Measurements from ENCODE around the gene TMBIM1. TPM values are rescaled to one million over a fixed set of nuclear protein-coding genes. Genes with fewer than 3 reads are reported as not detected.

TMBIM1 gene
- polyA plus RNA-seq, 1 experiment: 206 TPM

DNA sequence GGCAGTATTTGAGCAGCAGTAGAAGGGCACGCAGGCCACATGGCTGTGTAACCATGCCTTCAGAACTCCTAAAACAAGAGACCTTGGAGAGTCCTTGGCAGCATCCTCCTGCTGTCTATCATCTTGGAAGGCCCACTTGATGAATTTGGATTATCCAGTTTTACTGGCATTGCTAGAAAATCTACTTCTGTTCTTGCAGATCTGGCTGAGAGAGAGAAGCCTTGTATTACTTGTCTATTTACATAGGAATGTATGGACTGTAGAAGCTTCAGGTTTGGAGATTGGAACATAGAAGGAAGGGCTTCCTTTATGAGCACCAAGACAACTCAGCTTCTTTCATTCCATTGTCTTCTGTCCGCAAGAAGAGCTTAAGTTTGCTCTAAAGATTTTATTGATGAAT, 47.6 kb downstream of the TMBIM1 start:
- TF ChIP-seq, protein P1, sequence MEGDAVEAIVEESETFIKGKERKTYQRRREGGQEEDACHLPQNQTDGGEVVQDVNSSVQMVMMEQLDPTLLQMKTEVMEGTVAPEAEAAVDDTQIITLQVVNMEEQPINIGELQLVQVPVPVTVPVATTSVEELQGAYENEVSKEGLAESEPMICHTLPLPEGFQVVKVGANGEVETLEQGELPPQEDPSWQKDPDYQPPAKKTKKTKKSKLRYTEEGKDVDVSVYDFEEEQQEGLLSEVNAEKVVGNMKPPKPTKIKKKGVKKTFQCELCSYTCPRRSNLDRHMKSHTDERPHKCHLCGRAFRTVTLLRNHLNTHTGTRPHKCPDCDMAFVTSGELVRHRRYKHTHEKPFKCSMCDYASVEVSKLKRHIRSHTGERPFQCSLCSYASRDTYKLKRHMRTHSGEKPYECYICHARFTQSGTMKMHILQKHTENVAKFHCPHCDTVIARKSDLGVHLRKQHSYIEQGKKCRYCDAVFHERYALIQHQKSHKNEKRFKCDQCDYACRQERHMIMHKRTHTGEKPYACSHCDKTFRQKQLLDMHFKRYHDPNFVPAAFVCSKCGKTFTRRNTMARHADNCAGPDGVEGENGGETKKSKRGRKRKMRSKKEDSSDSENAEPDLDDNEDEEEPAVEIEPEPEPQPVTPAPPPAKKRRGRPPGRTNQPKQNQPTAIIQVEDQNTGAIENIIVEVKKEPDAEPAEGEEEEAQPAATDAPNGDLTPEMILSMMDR (IDR thresholded peaks at IDR 0.05; ENCODE audit: insufficient read depth, low read depth, low read length): no peak
- Histone ChIP-seq H3K4me3 (ENCODE audit: low read depth, low read length) (no peak overlapping the region), H3K36me3 (ENCODE audit: control insufficient read depth, insufficient read depth, low read length) (peaks cover 44% of the 10 kb centered on the region), H3K27me3 (ENCODE audit: control insufficient read depth, insufficient read depth, low read length) (no peaks in the 10 kb centered on the region)
- ChIA-PET CTCF (interaction anchor here (2.1 kb wide), 1 partner anchor 13 kb away, joined by 7 read pairs; no protein-coding TSS in a partner anchor), POLR2A (no interaction called here)
- DNase-seq (ENCODE audit: low read depth): no peak

DNA sequence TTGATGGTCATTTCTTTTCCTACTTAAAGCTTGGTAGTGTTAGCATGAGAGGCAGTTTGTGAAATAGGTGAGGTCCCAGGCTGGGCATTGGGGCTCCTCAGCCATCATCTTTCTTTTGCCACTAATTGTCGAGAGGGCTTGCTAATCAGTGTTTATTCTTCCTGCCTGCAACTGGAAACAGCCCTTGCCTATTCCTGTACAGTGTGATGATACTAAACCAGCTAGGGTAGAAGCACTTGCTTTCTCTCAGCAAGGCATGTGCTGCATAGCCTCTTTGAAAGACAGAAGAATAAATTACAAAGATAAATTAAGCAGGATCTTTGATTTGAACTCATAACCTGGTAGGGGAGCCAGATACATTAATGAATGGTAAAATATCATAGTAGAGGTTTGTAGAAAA, 48.1 kb downstream of the TMBIM1 start:
- peaks cover 40% of the 10 kb centered on the region for H3K36me3 ChIP-seq (ENCODE audit: control insufficient read depth, insufficient read depth, low read length)
- ChIA-PET POLR2A (no interaction called here), CTCF (interaction anchor here (2.1 kb wide), 1 partner anchor 13 kb away, joined by 7 read pairs; no protein-coding TSS in a partner anchor)
- DNase-seq (ENCODE audit: low read depth): no peak
- TF ChIP-seq, protein P1 (IDR thresholded peaks at IDR 0.05; ENCODE audit: insufficient read depth, low read depth, low read length): no peak
- H3K27me3 ChIP-seq (ENCODE audit: control insufficient read depth, insufficient read depth, low read length): no peaks in the 10 kb centered on the region
- no peak overlapping the region for H3K4me3 ChIP-seq (ENCODE audit: low read depth, low read length)

DNA sequence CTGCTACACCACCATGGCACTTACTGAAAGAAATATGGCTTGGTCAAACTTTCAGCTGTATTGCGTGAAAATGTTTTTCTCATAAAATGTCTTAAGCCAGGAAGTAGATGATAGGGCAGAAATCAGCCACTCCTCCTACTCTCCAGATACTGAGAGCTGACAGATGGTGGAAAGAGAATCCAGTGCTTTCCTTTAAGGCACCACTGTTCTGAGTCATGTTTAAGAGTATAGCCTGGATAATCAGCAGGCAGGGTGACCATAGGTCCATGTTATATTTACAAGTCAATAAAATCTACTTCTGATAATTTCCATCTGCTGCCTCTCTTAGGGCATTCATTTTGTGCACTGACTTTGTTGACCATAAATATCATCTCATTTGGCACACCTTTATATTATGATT, 53.4 kb downstream of the TMBIM1 start:
- Histone ChIP-seq H3K36me3 (ENCODE audit: control insufficient read depth, insufficient read depth, low read length) (peaks cover 23% of the 10 kb centered on the region), H3K27me3 (ENCODE audit: control insufficient read depth, insufficient read depth, low read length) (no peaks in the 10 kb centered on the region), H3K4me3 (ENCODE audit: low read depth, low read length) (no peak overlapping the region)
- POLR2A ChIA-PET: no interaction called here
- no peak for DNase-seq (ENCODE audit: low read depth)
- TF ChIP-seq, protein P1 (IDR thresholded peaks at IDR 0.05; ENCODE audit: insufficient read depth, low read depth, low read length): no peak
- CTCF ChIA-PET: no interaction called here

DNA sequence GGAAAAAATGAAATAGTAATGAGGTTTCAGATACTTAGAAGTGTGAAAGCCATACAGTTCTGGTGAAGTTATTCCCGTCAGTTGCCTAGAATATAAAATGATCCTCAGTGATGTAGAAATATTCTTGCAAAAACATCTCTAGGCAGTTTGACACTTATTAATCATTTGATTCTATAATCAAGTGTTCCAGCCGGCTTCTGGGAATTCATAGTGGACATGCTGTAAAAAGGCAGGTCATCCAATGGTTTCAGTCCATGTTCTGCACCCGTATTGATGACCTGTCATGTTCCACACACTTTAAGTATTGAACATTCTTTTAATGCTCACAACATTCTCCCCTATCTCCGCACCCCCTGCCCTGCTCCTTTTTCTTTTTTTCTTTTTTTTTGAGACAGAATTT, 55.5 kb downstream of the TMBIM1 start:
- H3K4me3 ChIP-seq (ENCODE audit: low read depth, low read length): no peak overlapping the region
- H3K27me3 ChIP-seq (ENCODE audit: control insufficient read depth, insufficient read depth, low read length): no peaks in the 10 kb centered on the region
- TF ChIP-seq, protein P1 (IDR thresholded peaks at IDR 0.05; ENCODE audit: insufficient read depth, low read depth, low read length): no peak
- POLR2A ChIA-PET: no interaction called here
- DNase-seq (ENCODE audit: low read depth): no peak
- CTCF ChIA-PET: no interaction called here
- H3K36me3 ChIP-seq (ENCODE audit: control insufficient read depth, insufficient read depth, low read length): peaks cover 23% of the 10 kb centered on the region

DNA sequence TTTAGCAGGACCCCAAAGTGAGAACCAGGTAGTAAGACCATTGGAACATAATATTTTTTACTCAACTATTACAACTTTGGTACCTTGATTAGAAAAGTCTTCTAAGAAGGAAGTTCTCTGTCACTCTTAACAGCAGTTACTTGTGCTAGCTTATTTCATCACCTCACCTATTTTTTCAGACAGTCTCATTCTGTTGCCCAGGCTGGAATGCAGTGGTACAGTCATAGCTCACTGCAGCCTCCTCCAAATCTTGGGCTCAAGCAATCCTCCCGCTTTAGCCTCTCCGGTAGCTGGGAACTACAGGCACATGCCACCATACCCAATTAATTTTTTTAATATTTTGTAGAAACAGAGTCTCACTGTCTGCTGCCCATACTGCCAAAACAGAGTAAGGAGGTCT, 57.3 kb downstream of the TMBIM1 start:
- TF ChIP-seq, protein P1 (IDR thresholded peaks at IDR 0.05; ENCODE audit: insufficient read depth, low read depth, low read length): no peak
- no peak overlapping the region for H3K4me3 ChIP-seq (ENCODE audit: low read depth, low read length)
- no peaks in the 10 kb centered on the region for H3K27me3 ChIP-seq (ENCODE audit: control insufficient read depth, insufficient read depth, low read length)
- ChIA-PET POLR2A (no interaction called here), CTCF (no interaction called here)
- H3K36me3 ChIP-seq (ENCODE audit: control insufficient read depth, insufficient read depth, low read length): peaks cover 26% of the 10 kb centered on the region
- DNase-seq (ENCODE audit: low read depth): no peak
